Activated gamma-delta T cell treated with Interleukin-2 at 50 U/mL for 16 hours (primary cell): ENCODE measurements around the gene ANLN.
A peak's percentile ranks its signal among the peaks of the same experiment; 100 is the strongest.
"Not testable (repeated sequence)": the region's sequence is repeated elsewhere in the genome, so short reads cannot be mapped to it uniquely, and the experiment has no call there.

Experiments used
- DNase-seq: peaks from one replicate; pipeline ENCODE4 v3.0.0-alpha.2; 2020

ANLN gene

DNA sequence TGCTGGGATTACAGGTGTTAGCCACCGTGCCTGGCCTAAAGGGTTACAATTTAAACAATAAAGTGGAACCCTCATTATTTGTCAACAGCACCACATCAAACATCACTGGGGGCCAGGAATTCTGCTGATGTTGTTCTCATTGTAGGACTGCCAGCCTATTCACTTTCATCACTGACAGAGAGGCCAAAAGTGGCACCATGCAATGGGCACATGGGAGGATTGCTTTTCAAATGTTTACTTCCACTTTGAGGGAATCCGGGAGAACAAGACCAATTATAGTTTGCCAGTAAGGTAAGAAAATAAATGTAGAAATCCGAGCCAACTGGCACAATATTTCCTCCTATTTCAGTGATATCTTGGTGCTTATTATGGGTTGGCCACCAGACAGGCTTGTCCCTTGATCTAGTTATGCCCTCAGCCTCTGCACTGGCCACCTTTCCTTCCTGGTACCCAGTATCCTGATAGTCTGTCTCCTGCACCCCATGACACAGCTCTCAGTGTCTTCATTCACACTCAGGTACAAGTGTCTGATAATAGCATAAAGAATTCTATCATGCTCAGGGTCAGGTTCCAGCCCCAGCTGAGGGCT, 82.6 kb downstream of the ANLN start:
- no peak for DNase-seq

DNA sequence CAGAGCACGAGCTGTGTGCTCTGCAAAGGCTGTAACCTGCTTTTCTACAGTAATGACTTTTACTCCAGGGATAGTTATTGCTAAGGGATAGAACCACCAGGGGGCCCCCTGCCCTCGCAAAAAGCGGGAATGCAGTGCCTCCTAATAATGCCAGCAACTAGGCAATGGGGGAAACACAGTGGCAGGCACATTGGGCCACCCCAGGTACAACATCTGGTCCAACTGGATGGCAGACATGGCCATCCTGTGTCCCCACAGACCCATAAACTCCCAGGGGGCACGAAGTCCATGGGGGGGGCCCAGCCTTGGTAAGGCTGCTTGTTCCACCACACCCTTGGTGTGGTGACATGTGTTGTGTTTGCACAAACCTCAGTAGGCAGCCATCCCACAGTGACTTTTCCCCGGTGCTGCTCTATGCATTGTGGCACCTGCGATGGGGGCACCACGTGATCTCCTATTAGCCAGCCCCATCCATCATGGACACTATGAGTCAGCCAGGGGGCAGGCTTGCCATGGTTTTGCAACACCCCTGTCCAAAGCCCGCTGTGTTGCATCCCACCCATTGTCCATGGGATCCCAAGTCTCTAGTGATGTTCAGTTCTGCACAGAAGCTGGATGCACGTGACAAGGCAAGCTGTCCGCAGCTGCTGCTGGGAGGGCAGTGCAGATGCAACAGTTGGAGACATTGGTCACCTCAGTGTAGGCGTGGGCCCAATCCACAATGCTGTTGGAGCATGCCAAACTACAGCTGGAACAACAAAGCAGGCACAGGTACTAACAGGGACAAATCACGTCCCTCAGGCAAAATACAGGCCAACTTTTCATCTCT, 84.0 kb downstream of the ANLN start:
- DNase-seq, result peak; percentile 14

DNA sequence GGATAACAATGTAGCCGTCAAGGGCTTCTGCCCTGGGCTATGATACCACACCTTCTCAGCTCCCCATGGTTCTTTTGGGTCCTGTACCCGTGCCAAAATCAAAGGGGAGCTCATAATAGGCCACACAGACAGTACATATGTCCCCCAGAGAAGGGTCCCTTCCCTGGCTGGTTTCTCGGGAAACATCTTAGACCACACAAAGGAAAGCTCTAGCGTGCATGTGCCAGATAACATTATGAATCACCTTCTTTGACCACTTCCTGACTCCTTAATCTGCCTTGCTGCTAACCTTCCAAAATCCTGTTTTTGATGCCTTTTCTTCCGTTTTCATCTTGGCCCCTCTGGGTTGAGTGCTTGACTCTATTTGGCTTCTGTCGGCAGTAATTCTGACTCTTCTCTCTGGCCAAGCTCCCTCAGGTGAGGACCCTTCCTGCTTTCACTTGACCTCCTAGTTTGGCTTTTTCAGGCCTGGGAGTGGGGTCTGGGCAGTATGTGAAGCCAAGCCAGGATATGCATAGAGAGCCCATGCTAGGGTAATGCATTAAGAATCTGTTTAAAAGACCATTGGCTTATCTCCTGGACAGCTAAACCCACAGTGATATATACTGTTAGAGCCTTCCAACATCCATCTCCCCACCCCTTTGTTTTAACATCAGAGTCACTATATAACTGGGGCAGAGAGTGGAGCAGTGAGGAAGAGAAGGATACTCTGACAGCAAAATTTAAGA, 84.8 kb downstream of the ANLN start:
- no peak for DNase-seq

DNA sequence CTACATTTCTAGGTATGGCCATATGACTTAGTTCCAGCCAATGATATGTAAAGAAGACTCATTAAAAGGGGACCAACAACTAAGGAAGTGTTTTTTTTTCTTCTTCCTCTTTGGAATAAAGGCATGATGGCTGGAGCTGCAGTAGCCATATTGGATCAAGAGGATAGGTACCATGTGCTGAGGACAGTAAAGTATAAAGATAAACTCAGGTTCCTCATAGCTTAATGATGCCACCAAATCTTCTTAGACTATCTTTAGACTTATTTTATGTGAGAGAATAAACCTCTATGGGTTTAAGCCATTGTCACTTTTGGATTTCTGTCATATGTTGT, 85.3 kb downstream of the ANLN start:
- no peak for DNase-seq

DNA sequence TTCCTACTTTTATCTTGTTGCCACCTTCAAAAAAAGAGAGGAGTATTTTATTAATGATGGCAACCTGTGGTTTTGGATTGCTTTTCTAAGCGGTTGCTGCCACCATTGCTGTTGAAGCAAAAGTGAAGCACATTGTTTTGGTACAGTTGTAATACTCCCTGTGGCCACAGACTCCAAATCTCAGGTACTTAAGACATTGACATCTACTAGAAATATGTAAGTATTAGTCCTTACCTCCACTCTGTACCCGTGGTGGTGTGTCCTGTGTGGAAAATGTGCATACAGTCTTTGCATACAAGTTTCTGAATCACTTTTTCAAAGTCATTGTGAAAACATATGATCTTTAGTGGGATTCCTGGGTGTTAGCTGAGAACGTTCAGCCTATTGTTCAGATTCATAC, 85.7 kb downstream of the ANLN start:
- no peak for DNase-seq

DNA sequence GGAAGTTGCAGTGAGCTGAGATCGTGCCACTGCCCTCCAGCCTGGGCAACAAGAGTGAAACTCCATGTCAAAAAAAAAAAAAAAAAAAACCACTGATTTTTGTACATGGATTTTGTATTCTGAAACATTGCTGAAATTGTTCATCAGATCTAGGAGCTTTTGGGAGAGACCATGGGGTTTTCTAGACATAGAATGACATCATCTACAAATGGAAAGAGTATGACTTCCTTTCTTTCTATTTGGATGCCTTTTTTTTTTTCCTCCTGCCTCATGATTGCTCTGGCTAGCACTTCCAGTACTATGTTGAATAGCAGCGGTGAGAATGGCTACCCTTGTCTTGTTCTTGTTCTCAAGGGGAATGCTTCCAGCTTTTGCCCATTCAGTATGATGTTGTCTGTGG, 89.1 kb downstream of the ANLN start:
- no peak for DNase-seq

DNA sequence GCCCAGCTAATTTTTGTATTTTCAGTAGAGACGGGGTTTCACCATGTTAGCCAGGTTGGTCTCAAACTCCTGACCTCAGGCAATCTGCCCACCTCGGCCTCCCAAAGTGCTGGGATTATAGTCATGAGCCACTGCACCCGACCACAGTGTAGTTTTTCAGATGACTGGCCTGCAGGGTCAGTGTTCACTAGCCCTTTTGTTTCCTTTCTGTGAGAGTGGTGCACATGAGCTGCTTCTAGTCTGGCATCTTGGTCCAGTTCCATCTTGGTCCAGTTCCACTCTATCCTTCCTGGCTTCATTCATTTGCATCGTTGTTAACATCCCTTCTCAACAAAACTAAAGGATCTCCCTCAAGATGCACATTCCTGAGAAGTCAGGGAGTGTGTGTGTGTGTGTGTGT, 94.2 kb downstream of the ANLN start:
- not testable (repeated sequence) for DNase-seq

DNA sequence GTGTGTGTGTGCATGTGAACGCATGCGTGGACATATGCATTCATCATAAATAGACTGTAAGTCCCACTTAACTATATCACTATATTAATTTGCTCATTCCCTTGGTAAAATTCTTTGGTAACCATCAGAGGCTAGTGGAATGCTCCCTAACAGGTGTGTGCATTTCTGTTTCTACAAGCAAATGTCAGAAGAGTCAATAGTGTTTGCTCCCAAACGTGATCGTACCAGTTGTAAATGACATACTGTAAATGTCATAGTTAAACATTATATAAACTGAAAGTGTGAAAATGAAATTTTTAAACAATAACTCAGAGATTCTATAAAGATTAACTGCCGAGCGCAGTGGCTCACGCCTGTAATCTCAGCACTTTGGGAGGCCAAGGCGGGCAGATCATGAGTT, 94.6 kb downstream of the ANLN start:
- DNase-seq, result no peak

DNA sequence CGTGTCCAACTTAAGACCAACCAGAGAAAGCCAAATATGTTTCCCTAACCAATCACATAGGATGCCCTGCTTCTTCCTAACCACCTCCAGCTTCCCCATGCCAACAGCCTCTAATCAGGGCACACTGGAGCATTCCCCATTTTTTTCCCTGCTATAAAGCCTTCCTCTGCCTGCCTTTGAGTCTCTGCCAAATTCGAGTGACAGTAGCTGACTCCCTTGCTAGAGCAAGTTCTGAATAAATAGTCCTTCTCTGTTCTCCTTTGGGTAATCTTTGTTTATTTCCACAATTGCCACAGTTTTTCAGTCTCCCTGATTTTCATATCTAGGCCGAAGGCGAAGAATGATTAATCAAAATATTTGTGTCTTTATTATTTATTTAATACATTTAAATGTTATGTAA, 96.7 kb downstream of the ANLN start:
- no peak for DNase-seq

DNA sequence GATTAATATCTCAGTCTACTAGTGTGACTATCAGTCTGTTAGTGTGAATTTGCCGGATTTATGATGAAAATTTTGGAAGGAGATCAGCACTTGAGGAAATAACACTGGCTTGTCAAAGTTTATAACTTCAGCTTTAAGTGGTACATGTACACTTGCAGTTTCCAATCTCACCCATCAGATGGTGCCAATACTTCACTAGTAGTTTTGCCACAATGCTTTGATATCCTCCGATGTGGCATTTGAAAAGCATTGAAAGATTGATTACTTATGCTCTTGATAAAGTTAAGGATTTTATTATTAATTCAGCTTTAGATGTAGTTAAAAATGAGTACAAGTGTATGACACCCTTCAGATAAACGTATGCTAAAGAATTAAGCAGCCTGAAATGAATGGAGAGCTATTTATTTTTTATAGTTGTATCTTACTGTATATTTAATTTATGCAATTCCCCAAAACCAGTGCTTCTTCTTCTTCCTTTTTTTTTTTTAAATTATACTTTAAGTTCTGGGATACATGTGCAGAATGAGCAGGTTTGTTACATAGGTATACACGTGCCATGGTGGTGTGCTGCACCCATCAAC, 98.2 kb downstream of the ANLN start:
- peak; percentile 39 for DNase-seq

DNA sequence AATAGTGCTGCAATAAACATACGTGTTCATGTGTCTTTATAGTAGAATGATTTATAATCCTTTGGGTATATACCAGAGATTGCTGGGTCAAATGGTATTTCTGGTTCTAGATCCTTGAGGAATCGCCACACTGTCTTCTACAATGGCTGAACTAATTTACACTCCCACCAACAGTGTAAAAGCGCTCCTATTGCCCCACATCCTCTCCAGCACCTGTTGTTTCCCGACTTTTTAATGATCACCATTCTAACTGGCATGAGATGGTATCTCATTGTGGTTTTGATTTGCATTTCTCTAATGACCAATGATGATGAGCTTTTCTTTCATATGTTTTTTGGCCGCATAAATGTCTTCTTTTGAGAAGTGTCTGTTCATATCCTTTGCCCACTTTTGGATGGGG, 99.0 kb downstream of the ANLN start:
- not testable (repeated sequence) for DNase-seq

DNA sequence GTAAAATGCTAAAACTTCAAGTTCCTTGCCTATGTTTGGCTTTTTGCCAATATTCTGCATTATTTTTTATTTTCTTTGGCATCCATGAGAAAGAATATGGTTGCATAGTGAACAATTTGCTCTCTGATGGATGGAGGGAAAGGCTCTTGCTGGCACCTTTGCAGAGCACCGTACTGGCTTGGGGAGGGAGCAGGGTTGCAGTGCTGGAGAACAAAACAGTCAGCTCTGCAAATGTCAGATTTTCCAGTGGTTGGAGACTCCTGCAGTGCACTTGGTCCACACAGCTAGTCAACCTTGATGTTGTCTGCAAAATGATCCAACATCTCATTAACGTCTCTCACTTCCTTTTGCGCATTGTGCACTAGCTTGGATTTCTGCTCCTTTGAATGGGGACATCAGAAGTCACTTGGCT, 100.8 kb downstream of the ANLN start:
- no peak for DNase-seq

DNA sequence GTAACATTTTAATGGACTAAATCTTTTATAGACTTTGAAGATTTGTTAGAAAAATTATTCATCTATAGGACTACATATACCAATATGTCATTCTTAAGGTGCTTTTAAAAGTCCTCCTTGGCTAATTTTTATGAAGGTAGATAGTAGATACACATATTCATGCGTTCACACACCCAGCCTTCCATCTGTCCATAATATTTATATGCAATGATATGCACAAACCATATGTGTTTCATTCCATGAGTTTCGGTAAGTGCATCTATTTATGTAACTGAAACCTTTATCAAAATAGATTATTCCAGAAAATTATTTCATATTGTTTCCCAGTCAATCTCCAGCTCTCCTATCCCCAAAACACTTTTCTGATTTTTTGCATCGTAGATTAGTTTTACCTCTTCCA, 101.7 kb downstream of the ANLN start:
- no peak for DNase-seq

DNA sequence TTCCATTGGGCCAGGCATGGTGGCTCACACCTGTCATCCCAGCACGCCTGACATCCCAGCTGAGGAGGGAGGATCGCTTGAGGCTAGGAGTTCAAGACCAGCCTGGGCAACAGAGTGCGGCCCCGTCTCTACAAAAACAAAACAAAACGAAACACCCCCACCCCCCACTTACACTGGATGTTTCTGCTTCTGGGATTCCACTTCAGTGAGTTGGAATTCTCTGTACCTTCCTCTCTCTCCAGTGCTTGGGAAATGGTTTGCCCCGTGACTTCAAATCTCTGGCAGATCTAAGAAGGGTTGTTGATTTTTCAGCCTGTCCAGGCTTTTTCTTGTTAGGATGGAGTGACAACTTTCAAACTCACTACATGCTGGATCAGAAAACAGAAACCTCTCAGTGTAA, 106.9 kb downstream of the ANLN start:
- DNase-seq, result no peak

DNA sequence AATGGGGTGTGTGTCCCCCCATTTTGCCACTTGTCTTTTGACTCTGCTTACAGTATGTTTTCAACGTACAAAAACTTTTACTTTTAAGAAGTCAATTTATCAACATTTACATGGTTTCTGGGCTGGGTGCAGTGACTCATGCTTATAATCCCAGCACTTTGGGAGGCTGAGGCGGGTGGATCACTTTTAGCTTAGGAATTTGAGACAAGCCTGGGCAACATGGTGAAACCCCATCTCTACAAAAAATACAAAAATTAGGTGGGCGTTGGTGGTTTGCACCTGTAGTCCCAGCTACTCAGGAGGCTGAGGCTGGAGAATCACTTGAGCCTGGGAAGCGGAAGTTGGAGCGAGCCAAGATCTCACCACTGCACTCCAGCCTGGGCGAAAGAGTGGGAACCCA, 107.5 kb downstream of the ANLN start:
- not testable (repeated sequence) for DNase-seq

DNA sequence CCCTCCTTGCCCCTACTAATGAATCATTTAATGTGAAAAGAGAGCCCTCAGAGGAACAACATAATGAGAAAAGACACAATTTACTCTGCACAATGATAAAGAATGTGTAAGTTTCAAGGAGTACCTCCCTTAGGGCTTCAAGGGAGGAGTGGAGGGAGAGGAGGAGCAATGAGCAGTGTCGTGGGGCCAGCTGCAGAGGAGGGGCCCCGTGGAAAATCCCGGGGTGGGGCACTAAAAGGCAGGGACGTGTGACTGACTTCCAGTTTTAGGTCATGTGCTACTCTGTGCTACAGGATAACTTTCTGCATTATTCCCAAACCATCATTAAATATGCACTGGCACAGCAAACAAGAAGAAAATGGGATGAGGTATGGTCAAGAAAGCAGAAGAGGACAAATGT, 108.1 kb downstream of the ANLN start:
- no peak for DNase-seq
